Rectal smooth muscle tissue (tissue), 1 donor: Measurements from ENCODE around the gene CAB39.
A peak's percentile ranks its signal among the peaks of the same experiment; 100 is the strongest.

Experiments used
- H3K27ac ChIP-seq: one replicate; pipeline ENCODE4 v1.7.0; 2013; ENCODE audit warnings: low read depth, low read length, inconsistent platforms
- H3K27me3 ChIP-seq: one replicate; pipeline ENCODE4 v1.7.0; 2013; ENCODE audit warnings: low read length; ENCODE audit not compliant: control insufficient read depth, insufficient read depth
- H3K36me3 ChIP-seq: one replicate; pipeline ENCODE4 v1.7.0; 2013; ENCODE audit warnings: low read length; ENCODE audit not compliant: control insufficient read depth, insufficient read depth
- H3K4me1 ChIP-seq: one replicate; pipeline ENCODE4 v1.7.0; 2013; ENCODE audit warnings: low read length; ENCODE audit not compliant: control insufficient read depth, insufficient read depth
- H3K4me3 ChIP-seq: one replicate; pipeline ENCODE4 v1.7.0; 2013; ENCODE audit warnings: low read length
- H3K9ac ChIP-seq: one replicate; pipeline ENCODE4 v1.7.0; 2013; ENCODE audit warnings: low read length

CAB39 gene

DNA sequence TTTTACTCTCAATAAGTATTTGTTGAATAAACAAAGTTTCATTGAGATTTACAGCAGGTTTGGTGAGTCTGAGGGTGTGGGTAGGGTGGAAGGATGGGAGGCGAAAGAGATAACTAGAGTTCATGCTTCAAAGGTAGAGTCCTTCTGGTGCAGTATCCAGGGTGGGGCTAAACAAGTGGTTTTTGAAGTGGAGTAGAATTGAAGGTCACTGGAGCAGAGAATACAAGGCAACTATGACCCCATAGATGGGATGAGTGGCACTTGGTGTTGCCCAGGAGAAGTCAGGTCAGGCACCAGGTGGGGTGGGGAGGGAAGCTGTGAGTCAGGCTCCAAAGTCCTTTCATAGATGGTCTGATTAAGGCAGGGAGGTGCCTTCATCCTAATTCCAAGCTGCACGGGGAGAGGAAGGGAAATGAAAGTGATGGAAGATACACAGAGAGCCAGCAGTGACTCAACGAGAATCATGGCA lies 6.6 kb upstream of the CAB39 start:
- H3K36me3 ChIP-seq, result no peaks in the 10 kb centered on the region
- H3K27ac ChIP-seq, result no peak overlapping the region
- no peak overlapping the region for H3K9ac ChIP-seq
- H3K27me3 ChIP-seq, result no peaks in the 10 kb centered on the region
- no peaks in the 10 kb centered on the region for H3K4me1 ChIP-seq
- H3K4me3 ChIP-seq, result no peak overlapping the region

DNA sequence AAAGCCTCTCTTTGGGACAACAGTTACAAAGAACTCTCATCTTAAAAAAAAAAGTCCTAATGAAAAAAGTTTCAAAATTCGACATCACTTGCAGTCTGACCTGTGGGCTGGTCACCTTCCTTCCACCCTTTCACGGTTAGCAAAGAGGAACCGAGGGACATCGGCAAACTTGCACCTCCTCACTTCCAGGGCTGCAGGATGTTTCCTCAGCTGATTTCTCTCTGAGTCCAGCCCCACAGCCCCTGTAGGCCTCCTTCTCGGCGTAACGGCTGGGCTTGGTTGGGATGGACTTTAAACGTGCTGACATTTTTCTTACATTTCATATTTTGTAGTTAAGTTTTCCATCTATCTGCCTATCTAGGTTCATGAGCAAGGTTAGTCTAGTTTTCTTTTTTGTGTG lies 5.7 kb upstream of the CAB39 start:
- H3K27ac ChIP-seq, result no peak overlapping the region
- no peaks in the 10 kb centered on the region for H3K36me3 ChIP-seq
- no peak overlapping the region for H3K9ac ChIP-seq
- H3K4me1 ChIP-seq, result peaks cover 1% of the 10 kb centered on the region
- H3K27me3 ChIP-seq, result no peaks in the 10 kb centered on the region
- no peak overlapping the region for H3K4me3 ChIP-seq

DNA sequence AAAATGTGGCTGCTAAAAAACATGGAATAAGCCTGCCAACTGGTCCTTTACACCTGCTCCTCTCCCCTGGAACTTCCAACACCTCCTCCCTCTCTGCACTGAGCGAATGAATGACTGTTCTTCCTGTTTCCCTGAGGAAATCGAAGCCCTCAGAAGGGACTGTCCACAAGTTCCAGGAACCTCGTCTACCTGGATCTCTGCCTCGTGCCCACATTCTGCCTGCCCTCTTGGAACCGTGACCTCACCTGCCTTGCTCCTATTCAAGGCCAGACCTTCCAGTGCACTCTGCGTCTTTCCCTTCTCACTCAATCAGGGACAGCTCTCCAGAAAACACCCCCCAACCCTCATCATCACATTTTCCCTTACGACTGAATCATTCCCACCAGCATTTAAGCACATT lies 4.4 kb upstream of the CAB39 start:
- Histone ChIP-seq H3K9ac (no peak overlapping the region), H3K36me3 (peaks cover 2% of the 10 kb centered on the region), H3K4me3 (no peak overlapping the region), H3K27me3 (no peaks in the 10 kb centered on the region), H3K4me1 (peaks cover 2% of the 10 kb centered on the region), H3K27ac (no peak overlapping the region)

DNA sequence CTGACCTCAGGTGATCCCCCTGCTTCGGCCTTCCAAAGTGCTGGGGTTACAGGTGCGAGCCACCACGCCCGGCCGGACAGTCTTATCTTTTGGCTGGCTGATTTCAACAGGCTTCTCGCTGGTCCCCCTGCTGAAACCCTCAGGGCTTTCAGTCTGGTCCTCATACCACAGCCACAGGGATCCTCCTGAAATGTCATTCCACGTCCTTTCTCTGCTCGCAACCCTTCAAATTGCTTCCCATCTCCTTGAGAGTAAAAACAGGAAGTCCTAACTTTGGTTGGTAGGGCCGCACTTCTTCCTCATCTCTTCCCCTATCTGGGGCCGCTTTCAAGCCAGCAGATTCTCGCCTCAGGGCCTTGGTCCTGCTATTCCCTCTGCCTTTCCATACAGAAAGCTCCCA lies 1.4 kb upstream of the CAB39 start:
- Histone ChIP-seq H3K27me3 (no peaks in the 10 kb centered on the region), H3K36me3 (peaks cover 2% of the 10 kb centered on the region), H3K9ac (no peak overlapping the region), H3K4me1 (peaks cover 12% of the 10 kb centered on the region), H3K4me3 (no peak overlapping the region), H3K27ac (no peak overlapping the region)

DNA sequence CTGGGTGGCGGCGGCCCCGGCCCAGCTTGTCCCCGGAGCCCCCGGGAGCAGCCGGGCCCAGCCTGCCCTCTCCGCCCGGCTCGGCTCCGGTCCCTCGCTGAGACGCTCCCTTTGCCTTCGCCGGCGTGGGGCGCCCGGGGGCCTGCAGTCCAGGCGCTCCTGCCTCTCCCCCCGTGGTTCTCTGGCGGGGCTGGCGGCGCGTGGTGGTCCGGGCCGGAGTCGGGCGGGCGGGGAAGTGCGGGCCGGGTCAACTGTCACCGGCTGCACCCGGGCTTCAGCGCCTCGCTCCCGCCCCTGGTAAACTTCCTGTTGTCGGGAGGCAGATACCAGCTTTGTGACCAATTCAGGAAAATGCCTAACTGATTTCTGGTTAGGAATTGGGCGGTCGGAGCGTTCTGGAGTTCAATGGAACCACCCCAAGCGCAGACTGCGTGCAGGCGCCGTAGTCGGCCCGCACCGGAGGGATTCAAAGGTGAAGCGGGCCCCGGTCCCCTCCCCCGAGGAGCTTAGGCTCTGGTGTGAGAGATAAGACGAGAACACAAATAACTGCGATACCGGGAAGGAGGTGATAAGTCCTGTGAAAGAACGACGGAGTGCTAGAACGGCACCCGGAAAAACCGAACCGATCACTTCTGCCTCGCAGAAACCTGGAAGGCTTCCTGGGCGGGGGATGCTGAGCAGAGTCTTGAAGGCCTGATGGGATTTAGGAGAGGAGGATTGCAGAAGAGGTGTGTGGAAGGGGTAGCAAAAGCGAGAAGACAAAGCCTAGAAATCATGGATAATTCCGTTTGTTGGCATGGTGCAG lies 891 bp downstream of the CAB39 start:
- Histone ChIP-seq H3K27me3 (no peaks in the 10 kb centered on the region), H3K27ac (peak overlapping the region; percentile 91), H3K36me3 (peaks cover 2% of the 10 kb centered on the region), H3K4me1 (peaks cover 22% of the 10 kb centered on the region), H3K9ac (peak overlapping the region; percentile 34), H3K4me3 (peak overlapping the region; percentile 95)

DNA sequence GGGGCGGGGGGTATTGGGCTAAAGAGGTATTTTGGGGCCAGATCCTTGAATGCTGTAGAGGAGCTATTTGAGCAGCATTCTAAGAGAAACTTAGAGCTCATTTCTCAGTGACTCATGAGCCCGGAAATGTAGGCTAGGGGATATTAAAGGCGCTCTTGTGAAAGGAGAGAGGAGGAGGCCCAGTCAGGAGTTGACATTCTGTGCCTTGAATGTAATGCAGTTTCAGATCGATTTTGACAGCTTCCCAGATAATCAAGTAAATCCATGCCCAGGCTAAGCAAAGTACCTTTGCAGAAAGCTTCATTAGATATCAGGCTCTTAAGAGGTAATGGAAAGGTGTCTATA lies 1.5 kb downstream of the CAB39 start:
- Histone ChIP-seq H3K9ac (peak overlapping the region; percentile 19), H3K27me3 (no peaks in the 10 kb centered on the region), H3K36me3 (peaks cover 2% of the 10 kb centered on the region), H3K4me3 (peak overlapping the region; percentile 95), H3K4me1 (peaks cover 25% of the 10 kb centered on the region), H3K27ac (peak overlapping the region; percentile 91)

DNA sequence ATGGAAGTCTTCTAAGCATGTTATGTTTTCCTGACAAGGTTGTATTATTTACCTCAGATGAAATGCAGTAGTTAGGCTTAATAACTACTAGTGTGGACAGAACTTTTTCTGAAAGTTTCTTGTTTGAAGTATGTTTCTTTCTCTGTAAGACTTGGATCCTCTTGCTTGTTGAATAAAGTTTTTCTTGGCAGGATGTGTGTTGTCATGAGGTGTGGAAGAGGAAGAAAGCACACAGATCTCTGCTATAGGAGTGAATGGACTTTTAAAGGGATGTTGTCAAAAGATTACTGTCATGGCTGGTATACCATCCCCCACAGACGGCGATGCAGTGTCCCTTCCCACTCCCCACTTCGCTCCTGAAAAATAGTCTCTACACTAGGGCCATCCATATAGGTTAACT lies 2.6 kb downstream of the CAB39 start:
- Histone ChIP-seq H3K36me3 (peaks cover 2% of the 10 kb centered on the region), H3K4me1 (peaks cover 33% of the 10 kb centered on the region), H3K4me3 (no peak overlapping the region), H3K27ac (no peak overlapping the region), H3K27me3 (no peaks in the 10 kb centered on the region), H3K9ac (no peak overlapping the region)

DNA sequence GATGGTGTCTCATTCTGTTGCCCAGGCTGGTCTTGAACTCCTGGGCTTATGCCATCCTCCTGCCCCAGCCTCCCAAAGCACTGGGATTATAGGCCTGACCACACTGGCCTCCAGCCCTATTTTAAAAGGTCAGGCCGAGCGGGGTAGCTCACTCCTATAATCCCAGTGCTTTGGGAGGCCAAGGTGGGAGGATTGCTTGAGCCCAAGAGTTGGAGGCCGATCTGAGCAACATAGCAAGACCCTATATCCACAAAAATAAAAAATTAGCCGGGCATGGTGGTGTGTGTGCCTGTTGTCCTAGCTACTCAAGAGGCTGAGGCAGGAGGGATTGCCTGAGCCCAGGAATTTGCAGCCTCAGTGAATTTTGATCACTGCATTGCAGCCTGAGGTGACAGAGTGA lies 3.9 kb downstream of the CAB39 start:
- H3K36me3 ChIP-seq, result peaks cover 2% of the 10 kb centered on the region
- H3K4me3 ChIP-seq, result no peak overlapping the region
- peaks cover 33% of the 10 kb centered on the region for H3K4me1 ChIP-seq
- H3K27me3 ChIP-seq, result no peaks in the 10 kb centered on the region
- H3K9ac ChIP-seq, result no peak overlapping the region
- H3K27ac ChIP-seq, result no peak overlapping the region

DNA sequence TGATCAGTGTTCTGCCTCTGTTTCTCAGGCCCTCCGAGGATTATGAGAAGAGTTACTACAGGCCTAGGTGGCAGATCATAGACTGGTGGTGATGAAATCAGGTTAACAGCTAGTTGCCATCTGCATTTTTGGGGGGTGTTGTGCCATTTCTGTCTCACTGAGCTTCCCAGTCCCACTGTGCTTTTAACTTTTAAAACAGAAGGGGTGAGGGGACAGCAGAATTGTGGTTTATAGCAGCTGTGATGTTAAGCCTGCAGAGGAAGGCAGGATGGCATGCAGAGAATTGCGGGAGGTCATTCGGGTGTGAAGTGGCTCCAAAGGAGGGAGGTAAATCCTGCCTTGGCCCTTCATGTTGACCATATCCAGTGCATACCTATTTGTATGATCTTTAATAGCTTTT lies 5.0 kb downstream of the CAB39 start:
- Histone ChIP-seq H3K4me1 (peaks cover 35% of the 10 kb centered on the region), H3K27me3 (no peaks in the 10 kb centered on the region), H3K9ac (no peak overlapping the region), H3K27ac (no peak overlapping the region), H3K4me3 (peak overlapping the region; percentile 22), H3K36me3 (no peaks in the 10 kb centered on the region)

DNA sequence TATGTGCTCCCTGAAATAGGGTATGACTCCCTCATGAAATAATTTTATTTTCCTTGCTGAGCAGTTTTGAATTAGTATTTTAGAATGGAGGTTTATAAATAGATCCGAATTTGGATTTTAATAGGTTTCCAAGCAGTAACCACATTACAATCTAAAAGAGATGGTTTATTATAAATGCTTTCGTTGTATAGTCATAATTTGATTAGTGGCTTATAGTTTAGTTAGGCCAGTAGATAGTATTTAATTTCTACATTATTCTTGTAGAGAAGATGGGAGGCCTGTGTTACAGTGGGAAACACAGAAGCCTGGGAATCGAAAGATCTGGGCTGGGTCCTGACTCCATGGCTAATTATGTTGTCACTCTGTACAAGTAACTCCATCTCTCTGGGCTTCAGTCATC lies 6.7 kb downstream of the CAB39 start:
- Histone ChIP-seq H3K4me3 (no peak overlapping the region), H3K27me3 (no peaks in the 10 kb centered on the region), H3K4me1 (peaks cover 35% of the 10 kb centered on the region), H3K36me3 (no peaks in the 10 kb centered on the region), H3K27ac (no peak overlapping the region), H3K9ac (no peak overlapping the region)

DNA sequence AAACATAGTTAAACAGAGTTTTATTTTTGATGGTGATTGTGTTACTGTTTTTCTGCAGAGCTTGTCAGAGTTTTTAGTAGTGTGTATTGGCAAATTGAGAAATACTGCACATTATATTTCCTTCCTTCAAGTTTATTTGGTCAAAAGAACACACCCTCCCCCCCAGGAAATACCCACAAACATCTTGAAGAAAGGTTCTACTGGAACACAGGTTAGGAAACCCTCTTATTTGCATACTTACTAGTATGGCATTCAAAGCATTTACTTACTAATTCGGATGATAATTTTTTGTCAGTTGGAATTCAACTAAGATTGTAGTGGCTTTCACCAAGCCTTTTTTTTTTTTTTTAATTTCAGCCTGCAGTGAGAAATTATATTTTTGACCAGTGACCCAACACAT lies 9.1 kb downstream of the CAB39 start:
- Histone ChIP-seq H3K36me3 (peaks cover 2% of the 10 kb centered on the region), H3K27me3 (no peaks in the 10 kb centered on the region), H3K9ac (no peak overlapping the region), H3K4me1 (peaks cover 25% of the 10 kb centered on the region), H3K27ac (no peak overlapping the region), H3K4me3 (no peak overlapping the region)

DNA sequence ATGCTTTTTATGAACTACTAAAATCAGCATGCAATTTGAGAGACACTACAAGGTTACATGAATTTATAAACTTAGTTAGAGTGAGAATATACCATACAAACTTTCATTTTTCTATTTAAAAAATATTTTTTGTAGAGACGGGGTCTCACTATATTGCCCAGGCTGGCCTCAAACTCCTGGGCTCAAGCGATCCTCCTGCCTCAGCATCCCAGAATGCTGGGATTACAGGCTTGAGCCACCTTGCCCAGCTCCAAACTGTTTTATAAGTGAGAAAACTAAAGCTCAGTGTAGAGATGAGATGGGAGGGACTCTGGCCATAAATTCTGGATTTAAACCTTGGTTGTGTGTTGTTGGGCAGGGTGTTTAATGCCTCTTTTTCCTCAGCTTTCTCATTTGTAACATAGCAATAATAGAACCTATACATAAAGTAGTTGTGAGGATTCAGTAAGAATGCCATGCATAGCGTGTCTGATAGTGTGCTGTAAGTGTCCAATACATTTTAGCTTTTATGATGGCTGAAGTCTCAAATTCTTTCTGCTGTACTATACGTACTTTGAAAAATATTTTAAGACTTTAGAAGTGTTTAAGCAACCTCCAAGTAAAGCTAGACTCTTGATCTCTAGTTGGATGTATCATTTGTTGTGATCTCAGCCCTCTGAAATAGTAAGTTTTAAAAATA lies 9.7 kb downstream of the CAB39 start:
- no peak overlapping the region for H3K9ac ChIP-seq
- H3K4me3 ChIP-seq, result no peak overlapping the region
- H3K27me3 ChIP-seq, result no peaks in the 10 kb centered on the region
- H3K27ac ChIP-seq, result no peak overlapping the region
- peaks cover 2% of the 10 kb centered on the region for H3K36me3 ChIP-seq
- peaks cover 25% of the 10 kb centered on the region for H3K4me1 ChIP-seq

DNA sequence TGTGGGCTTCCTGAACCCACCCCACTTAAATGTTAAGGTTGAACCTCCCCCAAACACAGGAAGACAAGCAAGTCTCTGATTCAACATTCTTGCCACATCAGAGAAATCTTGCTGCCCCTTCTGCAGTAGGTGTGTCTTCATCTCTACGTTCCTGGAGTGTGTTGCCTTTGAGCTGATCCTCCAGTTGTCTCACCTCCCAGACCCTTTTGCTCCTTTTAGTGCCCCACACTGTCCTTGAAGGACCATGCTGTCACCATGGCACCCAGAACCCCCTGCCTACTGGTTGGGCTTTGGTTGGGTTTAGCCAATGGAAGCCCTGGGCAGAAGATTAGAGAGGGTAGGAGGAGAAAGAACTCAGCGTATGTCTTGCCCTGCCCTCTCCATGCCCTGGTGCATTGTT lies 10.7 kb downstream of the CAB39 start:
- Histone ChIP-seq H3K4me1 (peaks cover 17% of the 10 kb centered on the region), H3K27ac (no peak overlapping the region), H3K9ac (no peak overlapping the region), H3K4me3 (no peak overlapping the region), H3K36me3 (peaks cover 2% of the 10 kb centered on the region), H3K27me3 (no peaks in the 10 kb centered on the region)
